Choroid plexus epithelial cell (primary cell): ENCODE measurements around the gene EPB41L2.

Experiments used
- DNase-seq: peaks from one replicate; pipeline ENCODE4 v3.0.0-alpha.2; 2010; ENCODE audit warnings: low read depth
- H3K4me3 ChIP-seq: 2 replicates; pipeline ENCODE4 v1.5.1; 2011; ENCODE audit warnings: low read depth, mild to moderate bottlenecking, control low read depth, low read length, moderate library complexity
- CTCF ChIP-seq: conservative IDR thresholded peaks from 2 replicates; pipeline ENCODE4 v1.5.1; 2011; ENCODE audit warnings: low read depth, mild to moderate bottlenecking, control low read depth, inconsistent platforms, low read length, moderate library complexity

The EPB41L2 gene

GRCh38 chr6:131004936-131005335, 58.1 kb downstream of the EPB41L2 start:
- no peak for DNase-seq
- TF ChIP-seq CTCF, result no peak
- no peak overlapping the region for H3K4me3 ChIP-seq

GRCh38 chr6:131004387-131004755, 58.7 kb downstream of the EPB41L2 start:
- no peak for TF ChIP-seq CTCF
- H3K4me3 ChIP-seq, result no peak overlapping the region
- DNase-seq, result no peak

GRCh38 chr6:131003488-131004386, 59.3 kb downstream of the EPB41L2 start:
- TF ChIP-seq CTCF, result no peak
- no peak overlapping the region for H3K4me3 ChIP-seq
- no peak for DNase-seq

- H3K4me3 ChIP-seq, result no peak overlapping the region
- TF ChIP-seq CTCF, result no peak
- DNase-seq, result no peak
Observed at GRCh38 chr6:131002661-131002980, 60.4 kb downstream of the EPB41L2 start.

GRCh38 chr6:131001945-131002660, 60.9 kb downstream of the EPB41L2 start:
- peak; percentile 37 for DNase-seq
- no peak for TF ChIP-seq CTCF
- H3K4me3 ChIP-seq, result no peak overlapping the region

- no peak for DNase-seq
- no peak for TF ChIP-seq CTCF
- H3K4me3 ChIP-seq, result no peak overlapping the region
Observed at GRCh38 chr6:131001111-131001736, 61.8 kb downstream of the EPB41L2 start.
